Stimulated activated naive CD4-positive, alpha-beta T cell (primary cell): ENCODE measurements around the gene RIT2.

Experiments used
- DNase-seq, 6 experiments: peaks; one replicate each; lab custom pipeline; 2025; lab: John Stamatoyannopoulos, UW

RIT2 gene

GRCh38 chr18:43012951-43013350 lies 102.5 kb downstream of the RIT2 start:
- no peak for DNase-seq

GRCh38 chr18:43010611-43011010 lies 104.9 kb downstream of the RIT2 start:
- no peak for DNase-seq

GRCh38 chr18:43009674-43010073 lies 105.8 kb downstream of the RIT2 start:
- DNase-seq, result no peak

GRCh38 chr18:43007365-43007764 lies 108.1 kb downstream of the RIT2 start:
- DNase-seq, result no peak

GRCh38 chr18:43004421-43004820 lies 111.1 kb downstream of the RIT2 start:
- DNase-seq, result no peak

- DNase-seq, result no peak
Measured at GRCh38 chr18:43001821-43002220, 113.7 kb downstream of the RIT2 start.

GRCh38 chr18:42996824-42997223 lies 118.7 kb downstream of the RIT2 start:
- DNase-seq, result no peak

- no peak for DNase-seq
Measured at GRCh38 chr18:42980426-42980825, 135.1 kb downstream of the RIT2 start.

- DNase-seq, result no peak
Measured at GRCh38 chr18:42977982-42978637, 137.4 kb downstream of the RIT2 start.

- no peak for DNase-seq
Measured at GRCh38 chr18:42976869-42977590, 138.5 kb downstream of the RIT2 start.

- DNase-seq, result no peak
Measured at GRCh38 chr18:42969366-42969765, 146.1 kb downstream of the RIT2 start.

GRCh38 chr18:42961298-42961697 lies 154.2 kb downstream of the RIT2 start:
- DNase-seq, result no peak

GRCh38 chr18:42959528-42959927 lies 156.0 kb downstream of the RIT2 start:
- no peak for DNase-seq

- DNase-seq, result no peak
Measured at GRCh38 chr18:42958353-42958752, 157.1 kb downstream of the RIT2 start.

- no peak for DNase-seq
Measured at GRCh38 chr18:42956287-42956686, 159.2 kb downstream of the RIT2 start.

- no peak for DNase-seq
Measured at GRCh38 chr18:42954887-42955286, 160.6 kb downstream of the RIT2 start.

- DNase-seq, result no peak
Measured at GRCh38 chr18:42953306-42953705, 162.2 kb downstream of the RIT2 start.

- no peak for DNase-seq
Measured at GRCh38 chr18:42950732-42951131, 164.8 kb downstream of the RIT2 start.

GRCh38 chr18:42948831-42949230 lies 166.7 kb downstream of the RIT2 start:
- no peak for DNase-seq

- DNase-seq, result no peak
Measured at GRCh38 chr18:42941860-42942259, 173.6 kb downstream of the RIT2 start.

GRCh38 chr18:42941021-42941420 lies 174.5 kb downstream of the RIT2 start:
- DNase-seq, result no peak

GRCh38 chr18:42937436-42937835 lies 178.0 kb downstream of the RIT2 start:
- DNase-seq, result no peak

- no peak for DNase-seq
Measured at GRCh38 chr18:42936289-42936688, 179.2 kb downstream of the RIT2 start.

- no peak for DNase-seq
Measured at GRCh38 chr18:42931491-42931890, 184.0 kb downstream of the RIT2 start.
